Globus pallidus (tissue), 1 donor: ENCODE data around the gene TOP3A.
"Not testable (repeated sequence)": the region's sequence is repeated elsewhere in the genome, so short reads cannot be mapped to it uniquely, and the experiment has no call there.

ENCODE experiments used
- DNase-seq: peaks from one replicate; pipeline ENCODE4 v3.0.0-alpha.2; 2015; ENCODE audit warnings: low spot score

TOP3A gene

DNA sequence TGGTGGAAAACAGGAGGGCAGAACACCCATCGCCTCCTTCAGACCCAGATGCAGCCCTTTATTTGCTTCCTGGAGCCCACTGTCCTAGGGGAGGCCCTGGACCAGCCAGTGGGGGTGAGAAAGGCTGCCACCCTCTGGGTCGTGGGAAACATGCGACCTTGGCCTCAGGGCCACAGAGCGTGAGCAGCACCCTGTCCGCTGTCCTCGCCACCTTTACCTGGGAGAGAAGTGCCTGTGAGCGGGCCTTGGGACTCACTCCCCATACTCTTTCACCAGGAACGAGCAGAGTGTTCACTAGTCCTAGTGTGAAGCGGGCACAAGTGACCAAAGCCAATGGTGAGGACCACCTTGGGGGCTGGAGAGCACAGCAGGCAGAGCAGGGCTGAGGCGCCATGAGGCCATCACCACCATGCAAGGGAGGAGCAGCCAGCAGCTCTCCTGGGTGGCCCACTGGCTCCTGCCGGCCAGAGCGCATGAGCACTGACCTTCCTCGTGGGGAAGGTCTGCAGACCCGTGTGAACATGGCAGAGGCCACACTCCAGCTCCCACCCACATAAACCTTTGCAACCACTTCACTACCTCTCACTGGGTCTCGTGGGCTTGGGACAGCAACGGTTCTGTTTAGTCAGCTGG lies 8.8 kb upstream of the TOP3A start:
- no peak for DNase-seq

DNA sequence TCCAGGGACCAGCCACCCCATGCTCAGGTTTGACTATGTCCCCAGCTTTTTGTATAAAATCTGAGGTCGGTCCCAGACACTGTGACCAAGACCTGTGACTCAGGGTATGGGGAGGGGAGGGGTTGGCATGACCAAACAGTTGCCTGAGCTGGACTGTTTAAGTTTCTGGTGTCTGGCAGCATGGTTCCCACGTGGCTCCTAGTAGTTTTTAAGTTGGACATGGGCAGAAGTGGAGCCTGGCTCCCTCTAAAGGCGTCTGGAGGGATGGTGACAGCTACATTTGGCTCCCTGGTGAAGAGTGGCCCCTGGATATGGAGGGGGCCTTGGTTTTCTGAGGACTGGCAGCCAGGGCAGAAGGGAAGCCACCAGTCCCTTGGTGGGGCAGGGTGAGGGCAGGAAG lies 8.2 kb upstream of the TOP3A start:
- no peak for DNase-seq

DNA sequence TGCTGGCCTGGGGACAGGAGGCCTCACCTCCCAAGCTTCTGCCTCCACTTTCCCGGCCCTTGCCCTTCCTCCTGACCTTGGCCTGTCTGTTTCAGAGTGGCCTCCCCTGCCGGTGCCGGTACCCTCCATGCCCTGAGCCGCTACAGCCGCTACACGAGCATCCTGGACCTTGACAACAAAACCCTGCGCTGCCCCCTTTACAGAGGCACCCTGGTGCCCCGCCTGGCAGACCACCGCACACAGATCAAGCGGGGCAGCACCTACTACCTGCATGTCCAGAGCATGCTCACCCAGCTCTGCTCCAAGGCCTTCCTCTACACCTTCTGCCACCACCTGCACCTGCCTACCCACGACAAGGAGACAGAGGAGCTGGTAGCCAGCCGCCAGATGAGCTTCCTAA lies 7.7 kb upstream of the TOP3A start:
- no peak for DNase-seq

DNA sequence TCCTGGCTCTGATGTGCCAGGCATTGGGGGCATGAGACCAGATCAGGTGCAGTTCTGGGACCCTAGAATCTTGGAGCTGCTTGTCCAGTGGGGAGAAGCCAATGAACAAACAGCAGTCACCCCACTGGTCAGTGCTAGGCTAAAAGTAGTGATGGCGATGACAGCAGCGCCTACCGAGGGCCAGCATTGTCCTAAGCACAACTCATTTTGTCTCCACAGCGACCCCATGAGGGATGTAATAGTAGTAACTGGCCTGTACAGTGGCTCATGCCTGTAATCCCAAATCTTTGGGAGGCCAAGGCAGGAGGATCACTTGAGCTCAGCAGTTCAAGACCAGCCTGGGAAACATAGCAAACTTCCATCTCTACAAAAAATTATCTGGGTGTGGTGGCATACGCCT lies 6.5 kb upstream of the TOP3A start:
- no peak for DNase-seq

DNA sequence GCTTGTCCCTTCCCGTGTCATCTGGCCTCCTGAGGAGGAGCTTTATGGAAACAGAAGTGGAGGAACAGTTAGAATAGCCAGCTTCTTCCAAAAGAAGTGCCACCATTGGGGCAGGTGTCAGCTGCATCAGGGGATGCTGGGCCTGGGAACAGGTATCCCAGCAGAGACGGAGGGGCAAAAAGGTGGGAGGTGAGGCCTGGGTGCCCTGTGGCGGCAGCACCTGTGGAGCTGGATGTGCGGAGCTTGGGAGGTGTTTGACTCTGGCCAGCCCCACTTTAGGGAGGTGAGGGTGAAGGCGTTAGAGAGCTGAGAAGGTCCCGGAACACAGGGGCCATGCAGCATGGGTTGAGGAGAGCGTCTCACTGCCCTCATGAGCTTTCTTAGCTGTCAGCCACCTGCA lies 5.5 kb upstream of the TOP3A start:
- no peak for DNase-seq

DNA sequence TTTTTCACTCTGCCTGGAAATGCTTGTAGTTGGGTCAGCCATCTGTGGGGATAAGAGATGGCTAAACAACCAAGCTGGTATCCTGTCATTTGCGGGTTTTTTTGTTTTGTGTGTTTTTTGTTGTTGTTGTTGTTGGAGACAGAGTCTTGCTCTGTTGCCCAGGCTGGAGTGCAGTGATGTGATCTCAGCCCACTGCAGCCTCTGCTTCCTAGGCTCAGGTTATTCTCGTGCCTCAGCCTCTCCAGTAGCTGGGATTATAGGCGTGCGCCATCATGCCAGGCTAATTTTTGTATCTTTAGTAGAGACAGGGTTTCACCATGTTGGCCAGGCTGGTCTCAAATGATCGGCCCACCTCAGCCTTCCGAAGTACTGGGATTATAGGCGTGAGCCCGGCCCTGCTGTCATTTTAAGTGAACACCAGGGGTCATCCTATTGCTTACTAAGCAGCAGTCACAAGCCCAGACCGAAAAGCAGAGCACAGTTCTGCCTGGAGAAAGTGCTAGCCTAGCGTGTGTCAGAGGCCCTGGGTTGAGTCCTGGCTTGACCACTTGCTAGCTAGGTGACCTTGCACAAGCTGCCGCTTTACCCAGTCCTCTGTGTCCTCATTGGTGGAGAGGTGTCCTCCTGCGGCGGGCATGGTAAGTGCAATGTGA lies 4.9 kb upstream of the TOP3A start:
- DNase-seq, result peak; percentile 21

DNA sequence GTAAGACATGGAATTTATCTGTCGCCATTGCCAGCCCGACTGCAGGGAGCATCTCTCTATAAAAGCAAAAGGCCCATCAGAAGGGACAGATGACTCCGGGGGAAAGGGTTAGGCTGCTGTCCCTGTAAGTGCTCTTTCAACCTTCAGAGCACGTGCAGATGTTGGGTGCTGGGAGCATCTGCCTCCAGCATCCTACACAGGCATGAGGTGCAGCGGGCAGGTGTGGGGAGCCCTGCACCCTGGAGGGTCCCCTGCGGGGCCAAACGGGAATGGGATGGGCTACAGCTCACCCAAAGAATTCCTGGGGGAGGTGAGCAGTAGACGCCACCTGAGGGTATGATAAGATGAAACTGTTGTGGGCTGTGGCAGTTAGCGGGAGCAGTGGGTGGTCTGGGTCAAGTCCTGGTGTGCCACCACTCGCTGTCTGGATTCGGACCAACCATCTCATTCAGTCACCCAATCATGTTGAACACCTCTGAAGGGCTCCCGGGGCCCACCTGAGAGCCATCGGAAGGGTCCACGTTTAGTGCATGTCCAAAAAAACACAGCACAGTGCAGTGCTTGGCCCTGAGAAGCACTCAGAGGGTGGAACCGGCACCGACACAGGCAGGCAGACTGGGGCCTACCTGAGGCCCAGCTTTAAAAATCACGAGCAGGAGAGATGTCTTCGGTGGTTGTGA lies 4.1 kb upstream of the TOP3A start:
- DNase-seq, result no peak

DNA sequence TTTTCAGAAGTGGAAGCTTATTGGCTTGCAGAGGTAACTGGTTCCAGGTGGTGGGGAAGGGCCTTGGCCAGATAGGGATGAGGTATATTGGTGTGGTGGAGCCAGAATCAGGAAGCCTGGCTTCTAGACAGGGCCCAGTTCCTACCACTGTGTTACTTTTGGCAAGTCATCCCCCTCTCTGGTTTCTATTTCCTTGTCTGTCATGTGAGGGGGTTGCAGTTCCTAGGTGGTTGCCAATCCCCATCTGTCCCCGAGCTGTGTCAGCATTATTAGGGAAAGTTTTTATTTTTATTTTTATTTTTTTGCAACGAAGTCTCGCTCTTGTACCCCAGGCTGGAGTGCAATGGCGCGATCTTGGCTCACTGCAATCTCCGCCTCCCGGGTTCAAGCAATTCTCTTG lies 3.3 kb upstream of the TOP3A start:
- DNase-seq, result no peak

DNA sequence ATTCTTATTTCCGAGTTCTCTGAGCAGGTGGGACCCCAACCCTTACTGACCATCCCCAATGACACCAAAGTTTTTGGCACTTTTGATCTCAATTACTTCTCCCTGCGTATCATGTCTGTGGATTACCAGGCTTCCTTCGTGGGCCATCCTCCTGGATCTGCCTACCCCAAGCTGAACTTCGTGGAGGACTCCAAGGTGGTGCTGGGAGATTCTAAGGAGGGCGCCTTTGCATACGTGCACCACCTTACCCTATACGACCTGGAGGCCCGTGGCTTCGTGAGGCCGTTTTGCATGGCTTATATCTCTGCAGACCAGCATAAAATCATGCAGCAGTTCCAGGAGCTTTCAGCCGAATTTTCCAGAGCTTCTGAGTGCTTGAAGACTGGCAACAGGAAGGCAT lies 1.2 kb upstream of the TOP3A start:
- DNase-seq, result no peak

DNA sequence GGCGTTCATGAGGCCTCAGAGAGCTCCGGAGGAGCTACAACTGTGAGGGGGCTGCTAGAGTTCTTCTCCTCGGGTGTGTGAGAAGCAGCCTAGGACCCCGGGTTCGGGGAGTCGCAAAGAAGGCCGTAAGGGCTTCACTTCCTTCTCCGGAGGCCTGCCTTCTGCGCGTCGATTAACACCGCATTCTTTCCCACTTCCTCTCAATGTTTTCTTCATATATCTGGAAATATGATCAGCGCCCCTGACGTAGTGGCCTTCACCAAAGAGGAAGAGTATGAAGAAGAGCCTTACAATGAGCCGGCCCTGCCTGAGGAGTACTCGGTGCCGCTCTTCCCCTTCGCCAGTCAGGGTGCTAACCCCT lies 748 bp upstream of the TOP3A start:
- no peak for DNase-seq

DNA sequence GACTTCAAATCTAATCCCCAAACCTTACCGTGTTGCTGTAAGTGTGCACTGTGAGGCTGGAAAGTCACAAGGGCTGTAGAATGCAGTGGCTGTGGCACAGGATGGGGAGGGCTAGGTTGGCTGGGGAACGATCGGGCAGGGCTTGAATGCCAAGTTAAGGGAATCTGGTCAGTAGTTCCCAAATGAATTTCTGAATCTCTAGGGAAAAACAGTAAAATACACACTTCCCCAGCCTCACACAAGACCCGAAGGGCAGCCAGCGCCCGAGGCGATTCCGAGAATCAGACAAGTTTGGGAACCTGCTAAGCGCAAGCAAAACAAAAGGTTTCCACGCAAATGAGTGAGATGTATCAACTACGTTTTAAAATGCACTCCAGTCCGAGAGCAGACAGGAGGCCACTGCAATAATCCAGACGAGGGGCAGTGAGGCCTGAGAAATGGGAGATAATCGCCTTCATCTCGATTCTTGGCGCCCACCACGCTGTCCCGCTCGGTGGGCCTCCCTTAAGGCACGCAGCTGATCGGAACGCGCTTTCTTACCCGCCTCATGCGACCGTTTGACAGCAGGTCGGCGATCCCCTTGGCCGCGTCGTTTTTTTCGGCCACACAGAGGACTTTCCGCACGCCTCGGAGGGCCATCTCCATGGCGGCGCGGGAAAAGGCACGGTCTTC lies 599 bp downstream of the TOP3A start:
- no peak for DNase-seq

DNA sequence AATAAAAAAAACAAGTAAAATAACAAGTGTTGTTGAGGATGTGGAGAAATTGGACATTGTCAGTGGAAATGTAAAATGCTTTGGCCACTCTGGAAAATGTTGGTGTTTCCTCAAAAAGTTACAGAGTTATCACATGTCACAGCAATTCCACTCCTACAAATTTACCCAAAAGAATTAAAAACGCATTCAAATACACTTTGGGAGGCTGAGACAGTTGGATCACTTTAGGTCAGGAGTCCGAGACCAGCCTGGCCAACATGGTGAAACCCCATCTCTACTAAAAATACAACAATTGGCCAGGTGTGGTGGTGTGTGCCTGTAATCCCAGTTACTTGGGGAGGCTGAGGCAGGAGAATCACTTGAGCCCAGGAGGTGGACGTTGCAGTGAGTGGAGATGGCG lies 5.6 kb downstream of the TOP3A start:
- no peak for DNase-seq

DNA sequence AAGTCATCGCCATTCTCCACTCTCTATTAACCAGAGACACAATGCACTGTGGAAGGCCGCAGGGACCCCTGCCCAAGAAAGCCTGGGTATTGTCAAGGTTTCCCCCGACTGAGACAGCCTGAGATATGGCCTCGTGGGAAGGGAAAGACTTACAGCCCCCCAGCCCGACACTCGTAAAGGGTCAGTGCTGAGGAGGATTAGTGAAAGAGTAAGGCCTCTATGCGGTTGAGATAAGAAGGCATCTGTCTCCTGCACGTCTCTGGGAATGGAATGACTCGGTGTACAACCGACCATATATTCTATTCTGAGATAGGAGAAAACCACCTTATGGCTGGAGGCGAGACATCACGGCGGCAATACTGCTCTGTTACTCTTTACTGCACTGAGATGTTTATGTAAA lies 11.6 kb downstream of the TOP3A start:
- not testable (repeated sequence) for DNase-seq

DNA sequence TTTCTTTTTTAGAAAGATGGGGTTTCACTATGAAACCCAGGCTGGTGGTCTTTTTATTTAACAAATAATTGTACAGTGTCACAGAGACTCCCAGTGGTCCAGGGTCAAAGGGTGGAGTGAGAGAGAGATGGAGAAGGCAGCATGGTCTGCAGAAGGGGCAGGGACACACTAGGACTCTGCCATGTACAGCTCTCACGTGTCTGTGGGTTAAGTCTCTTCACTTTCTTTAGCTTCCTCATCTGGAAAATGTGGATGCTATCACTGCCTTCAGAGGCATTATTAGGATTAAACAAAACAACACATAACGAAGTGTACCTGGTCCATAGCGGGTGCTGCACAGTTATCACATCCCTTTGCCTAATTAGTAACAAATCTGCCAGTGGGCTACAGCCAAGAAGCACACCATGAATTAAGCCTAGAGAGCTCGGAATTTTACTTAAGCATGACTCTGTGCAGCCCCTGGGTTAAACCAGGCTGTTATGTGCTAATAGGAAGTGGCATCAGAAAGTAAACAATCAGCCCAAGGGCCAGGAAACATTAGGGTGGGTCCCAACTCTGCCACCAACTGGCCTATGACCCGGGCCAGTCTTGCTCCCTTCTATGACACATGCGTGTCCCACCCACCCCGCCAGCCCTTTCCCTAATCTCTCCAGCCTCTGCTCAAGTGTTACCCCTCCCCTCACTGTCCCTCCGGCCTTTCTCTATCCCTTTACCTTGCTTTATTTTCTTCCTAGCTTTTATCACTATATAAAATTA lies 13.9 kb downstream of the TOP3A start:
- no peak for DNase-seq

DNA sequence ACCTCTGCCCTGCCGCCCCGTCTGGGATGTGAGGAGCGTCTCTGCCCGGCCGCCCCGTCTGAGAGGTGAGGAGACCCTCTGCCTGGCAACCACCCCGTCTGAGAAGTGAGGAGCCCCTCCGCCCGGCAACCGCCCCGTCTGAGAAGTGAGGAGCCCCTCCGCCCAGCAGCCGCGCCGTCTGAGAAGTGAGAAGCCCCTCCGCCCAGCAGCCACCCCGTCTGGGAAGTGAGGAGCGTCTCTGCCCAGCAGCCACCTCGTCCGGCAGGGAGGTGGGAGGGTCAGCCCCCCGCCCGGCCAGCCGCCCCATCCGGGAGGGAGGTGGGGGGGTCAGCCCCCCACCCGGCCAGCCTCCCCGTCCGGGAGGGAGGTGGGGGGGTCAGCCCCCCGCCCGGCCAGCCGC lies 16.7 kb downstream of the TOP3A start:
- not testable (repeated sequence) for DNase-seq

DNA sequence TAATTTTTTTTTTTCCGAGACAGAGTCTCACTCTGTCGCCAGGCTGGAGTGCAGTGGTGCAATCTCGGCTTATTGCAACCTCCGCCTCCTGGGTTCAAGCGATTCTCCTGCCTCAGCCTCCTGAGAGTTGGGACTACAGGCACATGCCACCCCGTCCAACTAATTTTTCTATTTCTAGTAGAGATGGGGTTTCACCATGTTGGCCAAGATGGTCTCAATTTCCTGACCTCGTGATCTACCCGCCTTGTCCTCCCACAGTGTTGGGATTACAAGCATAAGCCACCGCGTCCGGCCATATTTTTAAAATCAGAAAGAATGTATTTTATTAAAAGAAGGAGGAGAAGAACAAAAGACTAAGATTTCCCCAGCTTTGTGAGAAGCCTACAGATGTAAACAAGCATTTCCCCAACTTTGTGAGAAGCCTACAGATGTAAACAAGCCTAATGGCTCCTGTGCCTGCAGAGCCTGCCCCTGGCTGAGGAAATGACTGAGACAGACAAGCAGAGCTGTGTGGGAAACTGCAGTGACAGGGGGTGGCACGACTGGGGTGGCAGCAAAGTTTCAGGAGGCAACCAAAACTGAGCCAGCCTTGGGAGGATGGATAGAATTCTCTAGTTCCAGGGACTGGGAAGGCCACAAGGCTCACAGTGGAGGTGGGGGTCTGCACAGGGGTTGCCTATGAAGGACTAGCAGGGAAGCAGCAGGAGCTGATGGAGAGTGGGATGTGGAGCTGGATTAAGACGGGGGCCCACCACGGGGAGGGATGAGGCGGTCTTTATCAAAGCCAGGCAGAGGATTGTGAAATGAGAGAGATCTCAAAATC lies 22.9 kb downstream of the TOP3A start:
- no peak for DNase-seq

DNA sequence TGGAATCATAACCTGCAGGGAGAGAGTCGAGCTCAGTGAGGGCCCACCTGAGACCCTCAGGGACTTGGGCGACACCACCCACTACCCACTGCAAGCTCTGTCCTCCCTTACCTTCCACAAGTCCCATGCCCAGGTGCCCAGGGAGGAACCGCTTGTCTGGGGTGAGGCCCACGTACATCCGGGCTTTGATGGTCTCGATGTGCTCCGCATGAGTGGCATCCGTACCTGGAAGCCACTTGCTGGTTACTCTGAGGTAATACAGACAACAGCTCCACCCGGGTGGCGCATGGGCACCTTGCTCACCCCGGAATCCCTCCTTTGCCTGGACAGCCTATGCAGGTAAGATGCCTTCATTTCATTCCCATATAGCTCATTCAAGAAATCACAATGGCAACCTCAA lies 29.5 kb downstream of the TOP3A start:
- DNase-seq, result no peak

DNA sequence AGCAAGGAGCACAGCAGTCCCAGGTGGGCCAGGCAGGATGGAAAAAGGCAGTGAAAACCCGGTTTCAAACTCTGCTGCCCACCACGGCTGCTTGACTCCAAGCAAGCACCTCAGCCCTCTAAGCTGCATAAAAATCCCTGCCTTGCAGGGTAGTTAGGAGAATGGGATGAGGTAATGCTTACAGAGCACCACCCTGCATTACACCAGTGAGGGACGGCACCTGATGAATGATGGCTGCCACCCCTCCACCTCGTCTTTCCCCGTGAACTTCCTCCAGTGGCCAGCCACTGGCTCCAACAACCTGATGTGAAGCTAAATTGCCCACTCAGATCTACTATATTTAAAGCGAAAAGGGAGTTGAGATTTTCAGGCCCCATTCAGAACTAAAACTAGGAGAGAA lies 33.0 kb downstream of the TOP3A start:
- no peak for DNase-seq

DNA sequence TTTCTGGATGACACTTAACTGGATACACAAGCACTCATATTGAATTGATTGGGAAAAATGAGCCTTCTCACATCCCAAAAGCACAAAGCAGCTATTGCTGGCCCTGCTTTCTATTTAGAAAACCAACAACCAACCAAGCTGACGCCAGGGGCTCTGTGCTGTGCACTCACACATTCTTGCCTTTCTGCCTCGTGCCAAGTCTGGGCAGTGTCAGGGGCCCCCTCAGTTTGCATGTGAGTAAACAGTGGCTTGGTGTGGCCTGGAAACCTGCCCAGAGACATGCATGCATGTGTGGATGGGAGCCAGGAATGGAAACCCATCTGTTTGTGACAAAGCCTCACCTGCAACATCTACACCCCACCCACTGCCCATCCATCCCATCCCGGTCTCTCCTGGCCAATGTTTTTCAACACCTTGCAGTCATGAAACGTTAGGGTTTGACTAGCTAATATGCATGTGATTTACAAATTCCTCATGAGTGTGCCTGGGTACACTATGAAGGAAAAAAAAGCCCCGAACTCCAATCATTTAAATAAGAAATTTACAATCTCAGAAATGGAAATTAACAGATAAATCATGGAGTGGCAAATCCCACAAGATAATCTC lies 33.9 kb downstream of the TOP3A start:
- DNase-seq, result no peak

DNA sequence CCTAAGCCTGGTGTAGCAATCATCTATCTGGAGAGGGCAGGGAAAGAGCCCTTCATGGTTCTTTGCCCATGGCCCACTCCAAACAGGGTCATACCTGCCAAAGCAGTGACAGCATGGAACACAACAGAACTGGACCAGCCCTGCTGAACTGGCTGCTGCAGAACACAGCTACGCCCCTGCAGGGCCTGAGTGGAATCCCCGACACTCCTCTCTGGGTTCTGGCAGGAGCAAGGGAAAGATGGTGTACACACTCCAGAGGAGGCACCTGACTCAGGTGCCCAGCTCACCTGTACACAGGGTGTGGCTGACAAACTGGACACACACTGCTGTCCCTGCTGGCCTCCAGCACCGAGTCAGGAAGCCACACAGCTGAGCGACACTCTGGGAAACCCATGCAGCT lies 34.5 kb downstream of the TOP3A start:
- DNase-seq, result no peak

DNA sequence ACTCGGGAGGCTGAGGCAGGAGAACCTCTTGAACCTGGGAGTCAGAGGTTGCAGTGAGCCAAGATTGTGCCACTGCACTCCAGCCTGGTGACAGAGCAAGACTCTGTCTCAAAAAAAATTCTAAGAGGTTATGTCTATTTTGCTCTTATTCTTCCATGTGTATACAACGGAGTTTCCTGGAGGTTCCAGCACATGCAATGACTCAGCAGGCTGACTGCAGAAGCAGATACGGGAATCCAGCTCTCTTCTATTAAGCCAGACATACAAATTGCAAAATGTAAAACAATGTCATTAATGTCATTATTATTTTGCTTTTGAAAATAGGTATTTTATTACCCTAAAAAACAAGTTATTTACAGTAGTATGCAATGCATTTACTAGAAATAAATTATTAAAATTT lies 35.9 kb downstream of the TOP3A start:
- DNase-seq, result no peak
